Mesothelial cell of epicardium (in vitro differentiated cells): Measurements from ENCODE around the gene SHPK. TPM values are rescaled to one million over a fixed set of nuclear protein-coding genes. Genes with fewer than 3 reads are reported as not detected.

ENCODE experiments used
- DNase-seq, 2 experiments: peaks; one replicate each; pipeline ENCODE4 v3.0.0; 2021; ENCODE audit warnings: low spot score in 2 of 2; ENCODE audit not compliant: unreplicated experiment in 2 of 2
- H3K27ac Mint-ChIP-seq: 2 replicates; pipeline ENCODE4 v1.8.0; 2021; ENCODE audit warnings: mixed read lengths
- H3K27me3 Mint-ChIP-seq: 2 replicates; pipeline ENCODE4 v1.8.0; 2021; ENCODE audit warnings: low read depth, mixed read lengths
- H3K36me3 Mint-ChIP-seq: 2 replicates; pipeline ENCODE4 v1.8.0; 2021; ENCODE audit warnings: mixed read lengths
- H3K4me1 Mint-ChIP-seq: 2 replicates; pipeline ENCODE4 v1.8.0; 2021; ENCODE audit warnings: mixed read lengths
- H3K4me3 Mint-ChIP-seq: 2 replicates; pipeline ENCODE4 v1.8.0; 2021; ENCODE audit warnings: mild to moderate bottlenecking, moderate library complexity, mixed read lengths
- H3K9me3 Mint-ChIP-seq: 2 replicates; pipeline ENCODE4 v1.8.0; 2021; ENCODE audit warnings: mixed read lengths
- CTCF ChIP-seq: fragments of 200-600 bp; sonication (generic); IDR thresholded peaks from one replicate; pipeline ENCODE4 v1.5.0; 2021; ENCODE audit warnings: antibody characterized with exemption; ENCODE audit not compliant: unreplicated experiment
- total RNA-seq: library from RNA; stranded (reverse); gene quantifications from 3 replicates; pipeline ENCODE4 v1.2.1, GENCODE V29; 2021

The SHPK gene
- total RNA-seq, 1 donor from 2014 or later, result 18.9 TPM

- peaks cover 5% of the 10 kb centered on the region for H3K27me3 Mint-ChIP-seq
- no peaks in the 10 kb centered on the region for H3K9me3 Mint-ChIP-seq
- H3K4me1 Mint-ChIP-seq, result peaks cover 9% of the 10 kb centered on the region
- H3K36me3 Mint-ChIP-seq, result peaks cover 5% of the 10 kb centered on the region
- no peak overlapping the region for H3K27ac Mint-ChIP-seq
- no peak overlapping the region for H3K4me3 Mint-ChIP-seq
- no peak for TF ChIP-seq CTCF
- DNase-seq, result no peak
Observed at GRCh38 chr17:3672571-3672970, 36.5 kb upstream of the SHPK start.

GRCh38 chr17:3669548-3669947, 33.5 kb upstream of the SHPK start:
- H3K4me3 Mint-ChIP-seq, result peak overlapping the region; percentile 85
- no peak for DNase-seq
- H3K27ac Mint-ChIP-seq, result peak overlapping the region; percentile 94

GRCh38 chr17:3669085-3669347, 33.0 kb upstream of the SHPK start:
- peak overlapping the region; percentile 94 for H3K27ac Mint-ChIP-seq
- no peak for TF ChIP-seq CTCF
- DNase-seq, result no peak
- no peaks in the 10 kb centered on the region for H3K9me3 Mint-ChIP-seq
- peak overlapping the region; percentile 85 for H3K4me3 Mint-ChIP-seq
- H3K4me1 Mint-ChIP-seq, result peaks cover 32% of the 10 kb centered on the region
- H3K36me3 Mint-ChIP-seq, result peaks cover 11% of the 10 kb centered on the region
- H3K27me3 Mint-ChIP-seq, result no peaks in the 10 kb centered on the region

More at GRCh38 chr17:3669548-3669947, 33.5 kb upstream of the SHPK start:
- H3K9me3 Mint-ChIP-seq, result no peaks in the 10 kb centered on the region
- peaks cover 6% of the 10 kb centered on the region for H3K36me3 Mint-ChIP-seq
- no peak for TF ChIP-seq CTCF
- H3K27me3 Mint-ChIP-seq, result no peaks in the 10 kb centered on the region
- H3K4me1 Mint-ChIP-seq, result peaks cover 32% of the 10 kb centered on the region

GRCh38 chr17:3668279-3669084, 32.4 kb upstream of the SHPK start, which contains the start of the genes EMC6 and TAX1BP3:
EMC6 (plus strand) TSS chr17:3668812; CDS start chr17:3669147, 335 bp downstream.
TAX1BP3 (minus strand) TSS chr17:3668578; CDS start chr17:3668526, 52 bp downstream.
- no peaks in the 10 kb centered on the region for H3K27me3 Mint-ChIP-seq
- peak within 1 kb of the TSS; percentile 85 for H3K4me3 Mint-ChIP-seq
- H3K4me1 Mint-ChIP-seq, result peaks cover 32% of the 10 kb centered on the region
- H3K36me3 Mint-ChIP-seq, result peaks cover 12% of the 10 kb centered on the region
- peak within 1 kb of the TSS; percentile 99 for H3K27ac Mint-ChIP-seq
- DNase-seq, result peak; percentile 99 to 100
- H3K9me3 Mint-ChIP-seq, result no peaks in the 10 kb centered on the region
- no peak for TF ChIP-seq CTCF

- Mint-ChIP-seq H3K27me3 (no peaks in the 10 kb centered on the region), H3K9me3 (no peaks in the 10 kb centered on the region), H3K36me3 (peaks cover 14% of the 10 kb centered on the region), H3K4me1 (peaks cover 32% of the 10 kb centered on the region), H3K27ac (peak overlapping the region; percentile 99), H3K4me3 (peak overlapping the region; percentile 85)
- no peak for TF ChIP-seq CTCF
- DNase-seq, result peak; percentile 89 to 92
Observed at GRCh38 chr17:3667366-3668278, 31.6 kb upstream of the SHPK start.
